ENCODE measurements around the gene MYO1B. TPM values are rescaled to one million over a fixed set of nuclear protein-coding genes. Genes with fewer than 3 reads are reported as not detected.

The MYO1B gene
- total RNA-seq, 1 experiment from 2014 or later = 37.8 TPM

DNA sequence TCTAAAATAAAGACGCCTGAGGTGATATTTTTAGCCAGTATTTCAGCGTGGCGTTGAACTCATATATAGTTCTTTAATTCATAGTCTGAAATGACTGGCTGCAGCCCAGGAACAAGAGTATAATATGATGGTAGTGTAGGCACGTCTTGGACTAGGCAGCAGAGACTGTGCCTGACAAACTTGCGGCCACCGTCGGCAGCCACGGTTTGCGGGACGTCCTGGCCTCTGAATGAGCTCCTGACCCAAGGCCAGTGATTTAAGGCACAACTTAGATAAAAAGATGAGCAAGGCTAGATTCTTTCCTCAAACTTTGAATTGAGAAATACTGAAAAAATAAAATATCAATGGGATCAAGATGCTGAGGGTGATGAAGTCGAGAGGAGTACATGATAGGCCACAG is 40.0 kb downstream of the MYO1B start:
- intact Hi-C loops (cut with micrococcal nuclease; ENCODE audit: unreplicated experiment) = no loop called here
- no peak overlapping the region for H3K27ac ChIP-seq (ENCODE audit: low read depth, low read length, poor library complexity, severe bottlenecking)

GRCh38 chr2:191287820-191288219 is 42.6 kb downstream of the MYO1B start:
- H3K27me3 ChIP-seq (replicated peaks; ENCODE audit: insufficient read depth, low read depth, low read length, poor library complexity) = no peaks in the 10 kb centered on the region
- no peak for DNase-seq (ENCODE audit: low spot score)
- TF ChIP-seq EZH2 (IDR thresholded peaks at IDR 0.05; ENCODE audit: borderline replicate concordance, low read depth, low read length, poor library complexity, severe bottlenecking) (no peak), CTCF (conservative IDR thresholded peaks at IDR 0.05; ENCODE audit: low read depth, low read length) (no peak)
- no peak overlapping the region for H3K27ac ChIP-seq (ENCODE audit: low read depth, low read length, poor library complexity, severe bottlenecking)
- no TSS peak for BruUV-seq (replicated peaks)
- ChIA-PET CTCF (interaction anchor here (0.7 kb wide), 1 partner anchor 496 kb away, joined by 3 read pairs; no protein-coding TSS in a partner anchor), POLR2A (ENCODE audit: low non-redundant PET) (interaction anchor here (0.6 kb wide), 1 partner anchor 1049 kb away, joined by 3 read pairs; no protein-coding TSS in a partner anchor)
- H3K36me3 ChIP-seq (ENCODE audit: insufficient read depth, low read length, poor library complexity, severe bottlenecking) = no peaks in the 10 kb centered on the region
- intact Hi-C loops (cut with micrococcal nuclease; ENCODE audit: unreplicated experiment) = no loop called here
- no peaks in the 10 kb centered on the region for H3K9me3 ChIP-seq (ENCODE audit: low read depth, low read length, poor library complexity, severe bottlenecking)
- no peak overlapping the region for H3K4me3 ChIP-seq (ENCODE audit: low read depth, low read length, poor library complexity, severe bottlenecking)
- H3K4me1 ChIP-seq (ENCODE audit: insufficient read depth, low read length, poor library complexity, severe bottlenecking) = no peaks in the 10 kb centered on the region

More for the DNA sequence above, 40.0 kb downstream of the MYO1B start:
- H3K4me1 ChIP-seq (ENCODE audit: insufficient read depth, low read length, poor library complexity, severe bottlenecking) = no peaks in the 10 kb centered on the region
- no TSS peak for BruUV-seq (replicated peaks)
- H3K9me3 ChIP-seq (ENCODE audit: low read depth, low read length, poor library complexity, severe bottlenecking) = no peaks in the 10 kb centered on the region
- ChIA-PET POLR2A (ENCODE audit: low non-redundant PET) (no interaction called here), CTCF (no interaction called here)
- TF ChIP-seq EZH2 (IDR thresholded peaks at IDR 0.05; ENCODE audit: borderline replicate concordance, low read depth, low read length, poor library complexity, severe bottlenecking) (no peak), CTCF (conservative IDR thresholded peaks at IDR 0.05; ENCODE audit: low read depth, low read length) (no peak)
- H3K4me3 ChIP-seq (ENCODE audit: low read depth, low read length, poor library complexity, severe bottlenecking) = no peak overlapping the region
- DNase-seq (ENCODE audit: low spot score) = no peak
- no peaks in the 10 kb centered on the region for H3K27me3 ChIP-seq (replicated peaks; ENCODE audit: insufficient read depth, low read depth, low read length, poor library complexity)
- no peaks in the 10 kb centered on the region for H3K36me3 ChIP-seq (ENCODE audit: insufficient read depth, low read length, poor library complexity, severe bottlenecking)

- Histone ChIP-seq H3K4me1 (ENCODE audit: insufficient read depth, low read length, poor library complexity, severe bottlenecking) (no peaks in the 10 kb centered on the region), H3K4me3 (ENCODE audit: low read depth, low read length, poor library complexity, severe bottlenecking) (no peak overlapping the region), H3K36me3 (ENCODE audit: insufficient read depth, low read length, poor library complexity, severe bottlenecking) (no peaks in the 10 kb centered on the region), H3K27me3 (replicated peaks; ENCODE audit: insufficient read depth, low read depth, low read length, poor library complexity) (no peaks in the 10 kb centered on the region), H3K9me3 (ENCODE audit: low read depth, low read length, poor library complexity, severe bottlenecking) (no peaks in the 10 kb centered on the region), H3K27ac (ENCODE audit: low read depth, low read length, poor library complexity, severe bottlenecking) (no peak overlapping the region)
- ChIA-PET POLR2A (ENCODE audit: low non-redundant PET) (no interaction called here), CTCF (no interaction called here)
- intact Hi-C loops (cut with micrococcal nuclease; ENCODE audit: unreplicated experiment) = no loop called here
- no TSS peak for BruUV-seq (replicated peaks)
- TF ChIP-seq EZH2 (IDR thresholded peaks at IDR 0.05; ENCODE audit: borderline replicate concordance, low read depth, low read length, poor library complexity, severe bottlenecking) = no peak
- no peak for TF ChIP-seq CTCF (conservative IDR thresholded peaks at IDR 0.05; ENCODE audit: low read depth, low read length)
- no peak for DNase-seq (ENCODE audit: low spot score)
Measured at GRCh38 chr2:191289049-191289448, 43.8 kb downstream of the MYO1B start.

Measured in A673 (cell line).